H1 (cell line): Measurements from ENCODE around the gene RGS11. TPM values are rescaled to one million over a fixed set of nuclear protein-coding genes. Genes with fewer than 3 reads are reported as not detected.

ENCODE experiments used
- CTCF ChIA-PET: fragments of 300-600 bp; sonication (Branson Sonifier 250); formaldehyde crosslinking; loops from one replicate; lab custom pipeline; 2021; ENCODE audit not compliant: partially characterized antibody; lab: Charles Lee
- POLR2A ChIA-PET: fragments of 300-600 bp; sonication (Branson Sonifier 250); formaldehyde crosslinking; loops from one replicate; lab custom pipeline; 2021; ENCODE audit warnings: inconsistent platforms; ENCODE audit not compliant: partially characterized antibody; lab: Charles Lee
- DNase-seq, 2 experiments: peaks; one replicate each; pipeline versions ENCODE4 v3.0.0 to v3.0.0-alpha.2; 2010 to 2022; ENCODE audit warnings: low spot score in 2 of 2, low read depth in 1 of 2, mixed read lengths in 1 of 2
- FAIRE-seq: peaks from 2 replicates; lab custom pipeline; 2011; peaks lifted over from hg19 to GRCh38; lab: Jason Lieb, UNC
- H2AFZ ChIP-seq: 2 replicates; pipeline ENCODE4 v1.8.1; 2012; ENCODE audit warnings: low read length, inconsistent platforms
- H2AK5ac ChIP-seq: 2 replicates; pipeline ENCODE4 v1.6.1; 2013; ENCODE audit warnings: low read depth, low read length
- H2BK120ac ChIP-seq: replicated peaks from 2 replicates; pipeline ENCODE3; 2013; ENCODE audit warnings: low read depth, low read length, inconsistent platforms
- H2BK12ac ChIP-seq: 2 replicates; pipeline ENCODE4 v1.6.1; 2013; ENCODE audit warnings: low read depth, low read length
- H2BK15ac ChIP-seq: 2 replicates; pipeline ENCODE4 v1.6.1; 2013; ENCODE audit warnings: low read length
- H2BK20ac ChIP-seq: 2 replicates; pipeline ENCODE4 v1.6.1; 2013; ENCODE audit warnings: low read length
- H2BK5ac ChIP-seq: 2 replicates; pipeline ENCODE4 v1.6.1; 2013; ENCODE audit warnings: low read depth, low read length
- H3K14ac ChIP-seq: 2 replicates; pipeline ENCODE4 v1.6.1; 2013; ENCODE audit warnings: inconsistent platforms; ENCODE audit not compliant: insufficient read length
- H3K18ac ChIP-seq: 2 replicates; pipeline ENCODE4 v1.6.1; 2013; ENCODE audit warnings: low read length; ENCODE audit errors: extremely low read depth
- H3K23ac ChIP-seq: 2 replicates; pipeline ENCODE4 v1.6.1; 2013; ENCODE audit warnings: inconsistent platforms; ENCODE audit not compliant: insufficient read length
- H3K23me2 ChIP-seq: 2 replicates; pipeline ENCODE4 v1.6.1; 2013; ENCODE audit warnings: low read depth, low read length
- H3K27ac ChIP-seq: 2 replicates; pipeline ENCODE4 v1.6.1; 2011; ENCODE audit warnings: low read depth, low read length, inconsistent platforms
- H3K27me3 ChIP-seq, 4 experiments: replicated peaks in 1 of 4; 1 replicate in 1 of 4; 2 replicates in 3 of 4; pipeline versions ENCODE4 v1.6.1 to v1.8.1; 2011 to 2013; ENCODE audit warnings: low read length in 3 of 4, mild to moderate bottlenecking in 3 of 4, inconsistent platforms in 2 of 4, mixed read lengths in 2 of 4, moderate library complexity in 1 of 4; ENCODE audit not compliant: control insufficient read depth in 3 of 4, insufficient read depth in 3 of 4; ENCODE audit errors: extremely low read depth in 1 of 4
- H3K36me3 ChIP-seq, 4 experiments: 2 replicates each; pipeline versions ENCODE4 v1.6.1 to v1.8.1; 2011 to 2013; ENCODE audit warnings: mild to moderate bottlenecking in 4 of 4, low read length in 3 of 4, moderate library complexity in 2 of 4, control low read depth in 1 of 4, inconsistent platforms in 1 of 4; ENCODE audit not compliant: insufficient read depth in 4 of 4, control insufficient read depth in 2 of 4
- H3K4ac ChIP-seq: replicated peaks from 2 replicates; pipeline ENCODE3; 2013; ENCODE audit warnings: low read length, low read depth, mixed read lengths, inconsistent platforms; ENCODE audit not compliant: insufficient read length
- H3K4me1 ChIP-seq, 4 experiments: replicated peaks in 1 of 4; 1 replicate in 1 of 4; 2 replicates in 3 of 4; pipeline versions ENCODE4 v1.6.1 to v1.8.1; 2011 to 2013; ENCODE audit warnings: low read length in 3 of 4, inconsistent platforms in 2 of 4, mixed read lengths in 1 of 4; ENCODE audit not compliant: insufficient read depth in 4 of 4, control insufficient read depth in 3 of 4
- H3K4me2 ChIP-seq, 2 experiments: 2 replicates each; pipeline versions ENCODE4 v1.6.1 to v1.8.1; 2011 to 2013; ENCODE audit warnings: low read depth in 2 of 2, low read length in 2 of 2, control low read depth in 1 of 2, inconsistent platforms in 1 of 2, mild to moderate bottlenecking in 1 of 2; ENCODE audit not compliant: insufficient read depth in 1 of 2
- H3K4me3 ChIP-seq, 4 experiments: fragments of 200-600, 300-600 bp in 1 of 4; sonication (generic), shearing (Covaris generic), sonication (Bioruptor Twin) in 1 of 4; 2 replicates each; pipeline versions ENCODE4 v1.5.1 to v1.8.1; 2011 to 2016; ENCODE audit warnings: low read length in 4 of 4, low read depth in 3 of 4, control low read depth in 2 of 4, inconsistent platforms in 2 of 4, mild to moderate bottlenecking in 2 of 4, mixed read lengths in 1 of 4, moderate library complexity in 1 of 4; ENCODE audit not compliant: insufficient read depth in 2 of 4; ENCODE audit errors: extremely low read depth in 1 of 4
- H3K56ac ChIP-seq: replicated peaks from 2 replicates; pipeline ENCODE3; 2013; ENCODE audit warnings: low read depth, mild to moderate bottlenecking, mixed read lengths, low read length, inconsistent platforms; ENCODE audit not compliant: insufficient read length
- H3K79me1 ChIP-seq: 2 replicates; pipeline ENCODE4 v1.6.1; 2013; ENCODE audit warnings: low read depth, low read length, control low read depth
- H3K79me2 ChIP-seq, 2 experiments: 2 replicates each; pipeline versions ENCODE4 v1.6.1 to v1.8.1; 2012 to 2013; ENCODE audit warnings: low read length in 2 of 2, mild to moderate bottlenecking in 2 of 2, inconsistent platforms in 1 of 2; ENCODE audit not compliant: insufficient read depth in 2 of 2, control insufficient read depth in 1 of 2
- H3K9ac ChIP-seq, 4 experiments: replicated peaks in 1 of 4; 1 replicate in 1 of 4; 2 replicates in 3 of 4; pipeline versions ENCODE4 v1.6.1 to v1.8.1; 2011 to 2013; ENCODE audit warnings: low read depth in 3 of 4, low read length in 3 of 4, control low read depth in 2 of 4, mild to moderate bottlenecking in 2 of 4, moderate library complexity in 2 of 4, inconsistent platforms in 1 of 4; ENCODE audit errors: extremely low read depth in 1 of 4
- H3K9me3 ChIP-seq, 2 experiments: 2 replicates each; pipeline versions ENCODE4 v1.6.1 to v1.8.1; 2012 to 2013; ENCODE audit warnings: mild to moderate bottlenecking in 2 of 2, moderate library complexity in 2 of 2, control low read depth in 1 of 2, inconsistent platforms in 1 of 2, low read depth in 1 of 2, low read length in 1 of 2, mixed read lengths in 1 of 2; ENCODE audit not compliant: insufficient read depth in 2 of 2
- H4K20me1 ChIP-seq, 2 experiments: replicated peaks in 1 of 2; 2 replicates each; pipeline versions ENCODE3 to v1.8.1; 2011 to 2013; ENCODE audit warnings: inconsistent platforms in 2 of 2, low read length in 2 of 2, mild to moderate bottlenecking in 1 of 2; ENCODE audit not compliant: insufficient read depth in 2 of 2, control insufficient read depth in 1 of 2
- H4K5ac ChIP-seq: 2 replicates; pipeline ENCODE4 v1.6.1; 2013; ENCODE audit warnings: low read length, low read depth, mixed read lengths, inconsistent platforms; ENCODE audit not compliant: insufficient read length
- H4K8ac ChIP-seq: 2 replicates; pipeline ENCODE4 v1.8.0; 2013; ENCODE audit warnings: mild to moderate bottlenecking, moderate library complexity, low read length, inconsistent platforms; ENCODE audit not compliant: insufficient read depth; ENCODE audit errors: extremely low read depth
- H4K91ac ChIP-seq: replicated peaks from 2 replicates; pipeline ENCODE3; 2013; ENCODE audit warnings: low read length, mixed read lengths, inconsistent platforms; ENCODE audit not compliant: insufficient read length
- BCL11A ChIP-seq, 2 experiments: IDR thresholded peaks; one replicate each; pipeline ENCODE4 v1.6.1; 2011; ENCODE audit warnings: low read depth in 2 of 2, low read length in 2 of 2, mild to moderate bottlenecking in 2 of 2
- CEBPB ChIP-seq: IDR thresholded peaks from 2 replicates; pipeline ENCODE4 v1.6.1; 2012; ENCODE audit warnings: low read depth, low read length
- CREB1 ChIP-seq: IDR thresholded peaks from 2 replicates; pipeline ENCODE4 v1.6.1; 2012; ENCODE audit warnings: inconsistent platforms
- CTBP2 ChIP-seq: IDR thresholded peaks from 2 replicates; pipeline ENCODE4 v1.7.0; 2011; ENCODE audit warnings: borderline replicate concordance, mild to moderate bottlenecking, moderate library complexity, mixed read lengths, low read length; ENCODE audit not compliant: insufficient read depth, insufficient read length
- EGR1 ChIP-seq: IDR thresholded peaks from 2 replicates; pipeline ENCODE4 v1.6.1; 2011; ENCODE audit warnings: low read depth, low read length, borderline replicate concordance
- FOSL1 ChIP-seq: IDR thresholded peaks from 2 replicates; pipeline ENCODE4 v1.6.1; 2011; ENCODE audit warnings: mild to moderate bottlenecking, low read depth, low read length, moderate library complexity; ENCODE audit not compliant: insufficient read depth
- JUND ChIP-seq: IDR thresholded peaks from 2 replicates; pipeline ENCODE4 v1.6.1; 2011; ENCODE audit warnings: mild to moderate bottlenecking, improper control_type of control experiment, low read length
- KDM1A ChIP-seq: fragments of 200-600, 300-600 bp; sonication (generic); IDR thresholded peaks from 2 replicates; pipeline ENCODE4 v1.7.1; 2016; ENCODE audit warnings: mild to moderate bottlenecking, low read length, borderline replicate concordance
- RXRA ChIP-seq: IDR thresholded peaks from 2 replicates; pipeline ENCODE4 v1.6.1; 2011; ENCODE audit warnings: low read depth, mild to moderate bottlenecking, low read length, moderate library complexity; ENCODE audit not compliant: insufficient read depth
- TAF7 ChIP-seq: optimal IDR thresholded peaks from 2 replicates; pipeline ENCODE3; 2011; ENCODE audit warnings: low read depth, mild to moderate bottlenecking, inconsistent platforms, low read length, moderate library complexity, borderline replicate concordance
- TCF12 ChIP-seq: IDR thresholded peaks from 2 replicates; pipeline ENCODE4 v1.6.1; 2011; ENCODE audit warnings: low read depth, mild to moderate bottlenecking, low read length
- whole genome bisulfite sequencing, 2 experiments: shearing (Covaris generic) in 1 of 2; methylation state at CpG; one replicate each; pipeline versions ENCODE4 v1.1.6 to v1.1.7; 2013 to 2015; ENCODE audit warnings: low lambda C conversion rate in 2 of 2, mixed read lengths in 2 of 2, inconsistent platforms in 1 of 2, low coverage in 1 of 2, missing lambda C conversion rate in 1 of 2; ENCODE audit not compliant: insufficient replicate concordance in 2 of 2, insufficient coverage in 1 of 2, insufficient read length in 1 of 2; ENCODE audit errors: extremely low coverage in 1 of 2, missing lambda C conversion rate in 1 of 2; 5-methylcytosine and 5-hydroxymethylcytosine counted together
- polyA plus RNA-seq, 7 experiments: library from polyadenylated mRNA; depleted of rRNA in 3 of 7; stranded (reverse) in 5 of 7; unstranded in 2 of 7; fragments of >200 nt in 5 of 7; fragments of 200-250 nt in 2 of 7; gene quantifications; 1 replicate in 5 of 7; 2 replicates in 1 of 7; 4 replicates in 1 of 7; pipeline versions ENCODE4 v1.2.1 to v1.2.3, GENCODE V29; 2011 to 2013; ENCODE audit warnings: missing spikeins in 2 of 7, mixed read lengths in 2 of 7
- total RNA-seq: library from RNA; stranded (reverse); fragmentation: NEBNext Ultra II Directional; extraction: Animal tissue kit (Norgen Biotek cat#: 25700); gene quantifications from 2 replicates; pipeline ENCODE4 v1.2.1, GENCODE V29; 2021
- TF ChIP-seq, protein P1 (sequence below): IDR thresholded peaks from 2 replicates; pipeline ENCODE4 v1.6.1; 2012; ENCODE audit warnings: inconsistent platforms

RGS11 gene
- total and polyA plus RNA-seq, 2 of the 8 experiments (the other 6 are each of a cell fraction or from before 2014, with no cell fraction given): 0.84 to 1.2 TPM

DNA sequence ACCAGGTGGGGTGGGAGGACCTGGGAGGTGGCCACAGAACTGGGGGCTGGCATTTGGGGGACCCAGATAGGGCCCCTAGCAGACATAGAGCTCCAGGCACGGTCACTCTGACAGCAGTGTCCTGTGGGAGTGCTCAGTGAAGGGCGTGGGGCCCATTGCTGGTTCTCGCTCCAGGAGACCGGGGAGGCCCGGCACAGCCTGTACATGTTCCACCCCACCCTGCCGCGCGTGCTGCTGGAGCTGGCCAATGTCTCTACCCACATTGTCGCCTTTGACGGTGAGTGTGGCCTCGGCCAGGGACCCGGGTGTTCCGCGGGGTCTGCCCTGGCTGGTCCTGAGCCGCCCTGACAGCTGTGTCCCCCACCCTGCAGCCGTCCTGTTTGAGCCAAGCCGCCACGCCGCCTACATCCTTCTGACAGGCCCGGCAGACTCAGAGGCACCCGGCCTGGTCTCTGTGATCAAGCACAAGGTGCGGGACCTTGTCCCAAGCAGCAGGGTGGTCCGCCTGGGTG, 11.2 kb downstream of the RGS11 start:
- no peak overlapping the region for H2AK5ac ChIP-seq
- no peak overlapping the region for H2BK20ac ChIP-seq
- no peaks in the 10 kb centered on the region for H3K27me3 ChIP-seq
- peaks cover 0 to 17% of the 10 kb centered on the region in 2 experiments for H4K20me1 ChIP-seq
- FAIRE-seq (no peak), DNase-seq (no peak)
- no peak overlapping the region for H2BK5ac ChIP-seq
- H3K36me3 ChIP-seq: peaks cover 5 to 12% (median 8%) of the 10 kb centered on the region in 4 experiments; a peak in 6 of 8 replicates
- H3K4me1 ChIP-seq: no peaks in the 10 kb centered on the region; a peak in 1 of 7 replicates
- H3K14ac ChIP-seq: no peak overlapping the region
- no peak overlapping the region for H3K4ac ChIP-seq
- H4K5ac ChIP-seq: no peak overlapping the region
- H3K4me3 ChIP-seq: no peak overlapping the region
- H4K8ac ChIP-seq: peak overlapping the region; percentile 51; the same call in 1 of the 2 replicates
- no peak overlapping the region for H3K9ac ChIP-seq
- H2AFZ ChIP-seq: no peak overlapping the region
- CTCF ChIA-PET: interaction anchor here (1.4 kb wide), 1 partner anchor 98 kb away, joined by 4 read pairs; no protein-coding TSS in a partner anchor
- H3K23me2 ChIP-seq: peaks cover 4% of the 10 kb centered on the region; the same call in 1 of the 2 replicates
- H2BK12ac ChIP-seq: no peak overlapping the region
- H3K23ac ChIP-seq: no peak overlapping the region
- no peak overlapping the region for H4K91ac ChIP-seq
- POLR2A ChIA-PET: interaction anchor here (0.8 to 1.7 kb wide), 4 partner anchors 15 to 36 kb away, joined by 3 to 4 read pairs (median 3); partner anchors contain the start of gene ARHGDIG
- H3K18ac ChIP-seq: no peak overlapping the region
- no peak overlapping the region for H2BK15ac ChIP-seq
- H3K79me2 ChIP-seq: no peaks in the 10 kb centered on the region
- H3K9me3 ChIP-seq: no peaks in the 10 kb centered on the region
- no peaks in the 10 kb centered on the region for H3K79me1 ChIP-seq
- H3K27ac ChIP-seq: no peak overlapping the region
- H3K56ac ChIP-seq: no peak overlapping the region
- TF ChIP-seq JUND (no peak), KDM1A (no peak), CEBPB (no peak), EGR1 (no peak), CTBP2 (no peak), RXRA (no peak), BCL11A (IDR thresholded peaks at IDR 0.05; ENCODE audit: low read depth in 2 of 2, low read length in 2 of 2) (no peak), CREB1 (no peak), TAF7 (no peak), FOSL1 (no peak), TCF12 (no peak)
- TF ChIP-seq, protein P1, sequence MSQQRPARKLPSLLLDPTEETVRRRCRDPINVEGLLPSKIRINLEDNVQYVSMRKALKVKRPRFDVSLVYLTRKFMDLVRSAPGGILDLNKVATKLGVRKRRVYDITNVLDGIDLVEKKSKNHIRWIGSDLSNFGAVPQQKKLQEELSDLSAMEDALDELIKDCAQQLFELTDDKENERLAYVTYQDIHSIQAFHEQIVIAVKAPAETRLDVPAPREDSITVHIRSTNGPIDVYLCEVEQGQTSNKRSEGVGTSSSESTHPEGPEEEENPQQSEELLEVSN: no peak
- 97% methylated on average over 23 of the region's 23 CpGs; no CpG with 5 or more reads in 1 of the 2 experiments for WGBS, 2 experiments
- no peak overlapping the region for H2BK120ac ChIP-seq
- H3K4me2 ChIP-seq: no peak overlapping the region
